Astrocyte of the spinal cord (primary cell): ENCODE data around the gene SRD5A2.

Experiments
- DNase-seq: peaks from one replicate; pipeline ENCODE4 v3.0.0; 2011; ENCODE audit warnings: low read depth, low spot score
- H3K4me3 ChIP-seq: 2 replicates; pipeline ENCODE4 v1.5.1; 2011; ENCODE audit warnings: low read depth, mild to moderate bottlenecking, low read length, moderate library complexity
- CTCF ChIP-seq: IDR thresholded peaks from 2 replicates; pipeline ENCODE4 v1.5.1; 2012; ENCODE audit warnings: low read depth, mild to moderate bottlenecking, low read length, inconsistent platforms
- in situ Hi-C: cut with HindIII; loops from 2 replicates; pipeline ENCODE4 v1.10.0; 2017; ENCODE audit warnings: low sequenced_read_pairs

Gene SRD5A2, protein sequence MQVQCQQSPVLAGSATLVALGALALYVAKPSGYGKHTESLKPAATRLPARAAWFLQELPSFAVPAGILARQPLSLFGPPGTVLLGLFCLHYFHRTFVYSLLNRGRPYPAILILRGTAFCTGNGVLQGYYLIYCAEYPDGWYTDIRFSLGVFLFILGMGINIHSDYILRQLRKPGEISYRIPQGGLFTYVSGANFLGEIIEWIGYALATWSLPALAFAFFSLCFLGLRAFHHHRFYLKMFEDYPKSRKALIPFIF

GRCh38 chr2:31580321-31581117, at the start of gene SRD5A2:
Gene SRD5A2, minus strand, starts transcription at chr2:31580938. Its CDS starts 38 bp downstream, at chr2:31580900.
- H3K4me3 ChIP-seq = no peak within 1 kb of the TSS
- in situ Hi-C loops = no loop called here
- TF ChIP-seq CTCF = no peak
- no peak for DNase-seq

DNA sequence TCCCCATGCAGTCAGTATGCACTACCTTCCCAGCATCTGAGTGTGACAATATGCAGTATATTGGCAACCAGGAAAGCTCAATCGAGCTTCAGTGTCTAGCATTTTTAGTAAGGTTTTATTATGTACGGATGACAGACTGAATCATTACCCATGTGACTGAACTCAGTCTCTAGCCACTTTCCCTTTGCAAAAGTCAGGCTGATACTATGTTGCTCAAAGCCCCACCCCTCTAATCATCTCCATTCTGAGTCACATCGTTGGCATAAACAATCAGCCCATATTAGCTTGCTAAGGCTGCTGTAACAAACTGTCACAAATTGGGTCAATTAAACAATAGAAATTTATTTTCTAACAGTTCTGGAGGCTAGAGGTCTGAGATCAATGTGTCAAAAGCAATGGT, 25.8 kb upstream of the SRD5A2 start:
- DNase-seq = no peak
- H3K4me3 ChIP-seq = no peak overlapping the region
- TF ChIP-seq CTCF = no peak
- in situ Hi-C loops = no loop called here

DNA sequence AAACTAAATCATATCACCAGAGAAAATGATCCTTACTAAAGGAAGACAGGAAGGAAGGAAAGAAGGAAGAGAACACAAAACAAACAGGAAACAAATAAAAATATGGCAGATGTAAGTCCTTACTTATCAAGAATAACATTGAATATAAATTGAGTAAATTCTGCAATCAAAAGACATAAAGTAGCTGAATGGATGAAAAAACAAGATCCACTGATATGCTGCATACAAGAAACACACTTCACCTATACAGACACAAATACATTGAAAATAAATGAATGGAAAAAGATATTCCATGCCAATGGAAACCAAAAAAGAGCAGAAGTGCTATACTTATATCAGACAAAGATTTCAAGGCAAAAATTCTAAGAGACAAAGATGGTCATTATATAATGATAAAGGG, 18.0 kb upstream of the SRD5A2 start:
- no peak for TF ChIP-seq CTCF
- DNase-seq = no peak
- in situ Hi-C loops = no loop called here
- H3K4me3 ChIP-seq = no peak overlapping the region

- no peak for TF ChIP-seq CTCF
- H3K4me3 ChIP-seq = no peak overlapping the region
- no peak for DNase-seq
- in situ Hi-C loops = no loop called here
Measured at GRCh38 chr2:31586230-31586629, 5.5 kb upstream of the SRD5A2 start.

GRCh38 chr2:31581124-31581795, 522 bp upstream of the SRD5A2 start:
- DNase-seq = no peak
- no peak for TF ChIP-seq CTCF
- no peak overlapping the region for H3K4me3 ChIP-seq
- in situ Hi-C loops = no loop called here

- in situ Hi-C loops = no loop called here
- TF ChIP-seq CTCF = no peak
- DNase-seq = no peak
- H3K4me3 ChIP-seq = no peak overlapping the region
Measured at GRCh38 chr2:31579996-31580320, 780 bp downstream of the SRD5A2 start.
